HG02938 (cell line): ENCODE results near the gene SLC5A8.

Source experiments
- ATAC-seq: cut with Tn5 transposase; IDR thresholded peaks from one replicate; pipeline ENCODE4 v1.9.1; 2021; ENCODE audit warnings: mild to moderate bottlenecking, moderate library complexity; ENCODE audit not compliant: unreplicated experiment

SLC5A8 gene

GRCh38 chr12:101209319-101210302 lies at the start of gene SLC5A8:
Gene SLC5A8, minus strand, starts transcription at chr12:101210238. Its CDS starts 390 bp downstream, at chr12:101209848.
- no peak for ATAC-seq

GRCh38 chr12:101257357-101257756 lies 47.3 kb upstream of the SLC5A8 start:
- ATAC-seq: no peak

GRCh38 chr12:101256266-101256665 lies 46.2 kb upstream of the SLC5A8 start:
- ATAC-seq: no peak

GRCh38 chr12:101243616-101244015 lies 33.6 kb upstream of the SLC5A8 start:
- no peak for ATAC-seq

- no peak for ATAC-seq
Observed at GRCh38 chr12:101243074-101243473, 33.0 kb upstream of the SLC5A8 start.

- ATAC-seq: no peak
Observed at GRCh38 chr12:101238800-101239329, 28.8 kb upstream of the SLC5A8 start.

- ATAC-seq: no peak
Observed at GRCh38 chr12:101238306-101238705, 28.3 kb upstream of the SLC5A8 start.

- no peak for ATAC-seq
Observed at GRCh38 chr12:101235686-101236085, 25.6 kb upstream of the SLC5A8 start.

GRCh38 chr12:101231636-101232035 lies 21.6 kb upstream of the SLC5A8 start:
- ATAC-seq: no peak

- ATAC-seq: no peak
Observed at GRCh38 chr12:101230547-101230946, 20.5 kb upstream of the SLC5A8 start.

GRCh38 chr12:101229841-101230241 lies 19.8 kb upstream of the SLC5A8 start:
- ATAC-seq: no peak

GRCh38 chr12:101221301-101221700 lies 11.3 kb upstream of the SLC5A8 start:
- ATAC-seq: no peak

- no peak for ATAC-seq
Observed at GRCh38 chr12:101216810-101217209, 6.8 kb upstream of the SLC5A8 start.

GRCh38 chr12:101207086-101207780 lies 2.8 kb downstream of the SLC5A8 start:
- ATAC-seq: no peak

- no peak for ATAC-seq
Observed at GRCh38 chr12:101204602-101205304, 5.3 kb downstream of the SLC5A8 start.

- ATAC-seq: no peak
Observed at GRCh38 chr12:101200824-101201223, 9.2 kb downstream of the SLC5A8 start.

GRCh38 chr12:101200145-101200544 lies 9.9 kb downstream of the SLC5A8 start:
- ATAC-seq: no peak

GRCh38 chr12:101186291-101186690 lies 23.7 kb downstream of the SLC5A8 start:
- no peak for ATAC-seq

- ATAC-seq: no peak
Observed at GRCh38 chr12:101181776-101182175, 28.3 kb downstream of the SLC5A8 start.

- ATAC-seq: no peak
Observed at GRCh38 chr12:101174541-101174940, 35.5 kb downstream of the SLC5A8 start.

- no peak for ATAC-seq
Observed at GRCh38 chr12:101173197-101173749, 36.8 kb downstream of the SLC5A8 start.
